H1 (cell line): ENCODE measurements around the gene RAB10. TPM values are rescaled to one million over a fixed set of nuclear protein-coding genes. Genes with fewer than 3 reads are reported as not detected.

Source experiments
- CTCF ChIA-PET: fragments of 300-600 bp; sonication (Branson Sonifier 250); formaldehyde crosslinking; loops from one replicate; lab custom pipeline; 2021; ENCODE audit not compliant: partially characterized antibody; lab: Charles Lee
- POLR2A ChIA-PET: fragments of 300-600 bp; sonication (Branson Sonifier 250); formaldehyde crosslinking; loops from one replicate; lab custom pipeline; 2021; ENCODE audit warnings: inconsistent platforms; ENCODE audit not compliant: partially characterized antibody; lab: Charles Lee
- DNase-seq, 2 experiments: peaks; one replicate each; pipeline versions ENCODE4 v3.0.0 to v3.0.0-alpha.2; 2010 to 2022; ENCODE audit warnings: low spot score in 2 of 2, low read depth in 1 of 2, mixed read lengths in 1 of 2
- FAIRE-seq: peaks from 2 replicates; lab custom pipeline; 2011; peaks lifted over from hg19 to GRCh38; lab: Jason Lieb, UNC
- H2AFZ ChIP-seq: 2 replicates; pipeline ENCODE4 v1.8.1; 2012; ENCODE audit warnings: low read length, inconsistent platforms
- H2AK5ac ChIP-seq: 2 replicates; pipeline ENCODE4 v1.6.1; 2013; ENCODE audit warnings: low read depth, low read length
- H2BK120ac ChIP-seq: replicated peaks from 2 replicates; pipeline ENCODE3; 2013; ENCODE audit warnings: low read depth, low read length, inconsistent platforms
- H2BK12ac ChIP-seq: 2 replicates; pipeline ENCODE4 v1.6.1; 2013; ENCODE audit warnings: low read depth, low read length
- H2BK15ac ChIP-seq: 2 replicates; pipeline ENCODE4 v1.6.1; 2013; ENCODE audit warnings: low read length
- H2BK20ac ChIP-seq: 2 replicates; pipeline ENCODE4 v1.6.1; 2013; ENCODE audit warnings: low read length
- H2BK5ac ChIP-seq: 2 replicates; pipeline ENCODE4 v1.6.1; 2013; ENCODE audit warnings: low read depth, low read length
- H3K14ac ChIP-seq: 2 replicates; pipeline ENCODE4 v1.6.1; 2013; ENCODE audit warnings: inconsistent platforms; ENCODE audit not compliant: insufficient read length
- H3K18ac ChIP-seq: 2 replicates; pipeline ENCODE4 v1.6.1; 2013; ENCODE audit warnings: low read length; ENCODE audit errors: extremely low read depth
- H3K23ac ChIP-seq: 2 replicates; pipeline ENCODE4 v1.6.1; 2013; ENCODE audit warnings: inconsistent platforms; ENCODE audit not compliant: insufficient read length
- H3K23me2 ChIP-seq: 2 replicates; pipeline ENCODE4 v1.6.1; 2013; ENCODE audit warnings: low read depth, low read length
- H3K27ac ChIP-seq: 2 replicates; pipeline ENCODE4 v1.6.1; 2011; ENCODE audit warnings: low read depth, low read length, inconsistent platforms
- H3K27me3 ChIP-seq, 4 experiments: replicated peaks in 1 of 4; 1 replicate in 1 of 4; 2 replicates in 3 of 4; pipeline versions ENCODE4 v1.6.1 to v1.8.1; 2011 to 2013; ENCODE audit warnings: low read length in 3 of 4, mild to moderate bottlenecking in 3 of 4, inconsistent platforms in 2 of 4, mixed read lengths in 2 of 4, moderate library complexity in 1 of 4; ENCODE audit not compliant: control insufficient read depth in 3 of 4, insufficient read depth in 3 of 4; ENCODE audit errors: extremely low read depth in 1 of 4
- H3K36me3 ChIP-seq, 4 experiments: 2 replicates each; pipeline versions ENCODE4 v1.6.1 to v1.8.1; 2011 to 2013; ENCODE audit warnings: mild to moderate bottlenecking in 4 of 4, low read length in 3 of 4, moderate library complexity in 2 of 4, control low read depth in 1 of 4, inconsistent platforms in 1 of 4; ENCODE audit not compliant: insufficient read depth in 4 of 4, control insufficient read depth in 2 of 4
- H3K4ac ChIP-seq: replicated peaks from 2 replicates; pipeline ENCODE3; 2013; ENCODE audit warnings: low read length, low read depth, mixed read lengths, inconsistent platforms; ENCODE audit not compliant: insufficient read length
- H3K4me1 ChIP-seq, 4 experiments: replicated peaks in 1 of 4; 1 replicate in 1 of 4; 2 replicates in 3 of 4; pipeline versions ENCODE4 v1.6.1 to v1.8.1; 2011 to 2013; ENCODE audit warnings: low read length in 3 of 4, inconsistent platforms in 2 of 4, mixed read lengths in 1 of 4; ENCODE audit not compliant: insufficient read depth in 4 of 4, control insufficient read depth in 3 of 4
- H3K4me2 ChIP-seq, 2 experiments: 2 replicates each; pipeline versions ENCODE4 v1.6.1 to v1.8.1; 2011 to 2013; ENCODE audit warnings: low read depth in 2 of 2, low read length in 2 of 2, control low read depth in 1 of 2, inconsistent platforms in 1 of 2, mild to moderate bottlenecking in 1 of 2; ENCODE audit not compliant: insufficient read depth in 1 of 2
- H3K4me3 ChIP-seq, 4 experiments: fragments of 200-600, 300-600 bp in 1 of 4; sonication (generic), shearing (Covaris generic), sonication (Bioruptor Twin) in 1 of 4; 2 replicates each; pipeline versions ENCODE4 v1.5.1 to v1.8.1; 2011 to 2016; ENCODE audit warnings: low read length in 4 of 4, low read depth in 3 of 4, control low read depth in 2 of 4, inconsistent platforms in 2 of 4, mild to moderate bottlenecking in 2 of 4, mixed read lengths in 1 of 4, moderate library complexity in 1 of 4; ENCODE audit not compliant: insufficient read depth in 2 of 4; ENCODE audit errors: extremely low read depth in 1 of 4
- H3K56ac ChIP-seq: replicated peaks from 2 replicates; pipeline ENCODE3; 2013; ENCODE audit warnings: low read depth, mild to moderate bottlenecking, mixed read lengths, low read length, inconsistent platforms; ENCODE audit not compliant: insufficient read length
- H3K79me1 ChIP-seq: 2 replicates; pipeline ENCODE4 v1.6.1; 2013; ENCODE audit warnings: low read depth, low read length, control low read depth
- H3K79me2 ChIP-seq, 2 experiments: 2 replicates each; pipeline versions ENCODE4 v1.6.1 to v1.8.1; 2012 to 2013; ENCODE audit warnings: low read length in 2 of 2, mild to moderate bottlenecking in 2 of 2, inconsistent platforms in 1 of 2; ENCODE audit not compliant: insufficient read depth in 2 of 2, control insufficient read depth in 1 of 2
- H3K9ac ChIP-seq, 4 experiments: replicated peaks in 1 of 4; 1 replicate in 1 of 4; 2 replicates in 3 of 4; pipeline versions ENCODE4 v1.6.1 to v1.8.1; 2011 to 2013; ENCODE audit warnings: low read depth in 3 of 4, low read length in 3 of 4, control low read depth in 2 of 4, mild to moderate bottlenecking in 2 of 4, moderate library complexity in 2 of 4, inconsistent platforms in 1 of 4; ENCODE audit errors: extremely low read depth in 1 of 4
- H3K9me3 ChIP-seq, 2 experiments: 2 replicates each; pipeline versions ENCODE4 v1.6.1 to v1.8.1; 2012 to 2013; ENCODE audit warnings: mild to moderate bottlenecking in 2 of 2, moderate library complexity in 2 of 2, control low read depth in 1 of 2, inconsistent platforms in 1 of 2, low read depth in 1 of 2, low read length in 1 of 2, mixed read lengths in 1 of 2; ENCODE audit not compliant: insufficient read depth in 2 of 2
- H4K20me1 ChIP-seq, 2 experiments: replicated peaks in 1 of 2; 2 replicates each; pipeline versions ENCODE3 to v1.8.1; 2011 to 2013; ENCODE audit warnings: inconsistent platforms in 2 of 2, low read length in 2 of 2, mild to moderate bottlenecking in 1 of 2; ENCODE audit not compliant: insufficient read depth in 2 of 2, control insufficient read depth in 1 of 2
- H4K5ac ChIP-seq: 2 replicates; pipeline ENCODE4 v1.6.1; 2013; ENCODE audit warnings: low read length, low read depth, mixed read lengths, inconsistent platforms; ENCODE audit not compliant: insufficient read length
- H4K8ac ChIP-seq: 2 replicates; pipeline ENCODE4 v1.8.0; 2013; ENCODE audit warnings: mild to moderate bottlenecking, moderate library complexity, low read length, inconsistent platforms; ENCODE audit not compliant: insufficient read depth; ENCODE audit errors: extremely low read depth
- H4K91ac ChIP-seq: replicated peaks from 2 replicates; pipeline ENCODE3; 2013; ENCODE audit warnings: low read length, mixed read lengths, inconsistent platforms; ENCODE audit not compliant: insufficient read length
- CBX8 ChIP-seq: fragments of 300-800, 300-1000 bp; sonication (generic); IDR thresholded peaks from 2 replicates; pipeline ENCODE4 v1.7.1; 2016; ENCODE audit warnings: low read depth, low read length, borderline replicate concordance
- CREB1 ChIP-seq: IDR thresholded peaks from 2 replicates; pipeline ENCODE4 v1.6.1; 2012; ENCODE audit warnings: inconsistent platforms
- FOSL1 ChIP-seq: IDR thresholded peaks from 2 replicates; pipeline ENCODE4 v1.6.1; 2011; ENCODE audit warnings: mild to moderate bottlenecking, low read depth, low read length, moderate library complexity; ENCODE audit not compliant: insufficient read depth
- KDM1A ChIP-seq: fragments of 200-600, 300-600 bp; sonication (generic); IDR thresholded peaks from 2 replicates; pipeline ENCODE4 v1.7.1; 2016; ENCODE audit warnings: mild to moderate bottlenecking, low read length, borderline replicate concordance
- MAFK ChIP-seq: IDR thresholded peaks from 2 replicates; pipeline ENCODE4 v1.6.1; 2012; ENCODE audit warnings: low read depth, mild to moderate bottlenecking, improper control_type of control experiment, low read length
- NANOG ChIP-seq: IDR thresholded peaks from 2 replicates; pipeline ENCODE4 v1.6.1; 2011; ENCODE audit warnings: low read length, low read depth, mild to moderate bottlenecking, inconsistent platforms; ENCODE audit not compliant: insufficient read depth, poor library complexity, severe bottlenecking
- RFX5 ChIP-seq: IDR thresholded peaks from 2 replicates; pipeline ENCODE4 v1.6.1; 2011; ENCODE audit warnings: low read depth, low read length, improper control_type of control experiment, borderline replicate concordance
- WGBS, 2 experiments: shearing (Covaris generic) in 1 of 2; methylation state at CpG; one replicate each; pipeline versions ENCODE4 v1.1.6 to v1.1.7; 2013 to 2015; ENCODE audit warnings: low lambda C conversion rate in 2 of 2, mixed read lengths in 2 of 2, inconsistent platforms in 1 of 2, low coverage in 1 of 2, missing lambda C conversion rate in 1 of 2; ENCODE audit not compliant: insufficient replicate concordance in 2 of 2, insufficient coverage in 1 of 2, insufficient read length in 1 of 2; ENCODE audit errors: extremely low coverage in 1 of 2, missing lambda C conversion rate in 1 of 2; 5-methylcytosine and 5-hydroxymethylcytosine counted together
- polyA plus RNA-seq, 7 experiments: library from polyadenylated mRNA; depleted of rRNA in 3 of 7; stranded (reverse) in 5 of 7; unstranded in 2 of 7; fragments of >200 nt in 5 of 7; fragments of 200-250 nt in 2 of 7; gene quantifications; 1 replicate in 5 of 7; 2 replicates in 1 of 7; 4 replicates in 1 of 7; pipeline versions ENCODE4 v1.2.1 to v1.2.3, GENCODE V29; 2011 to 2013; ENCODE audit warnings: missing spikeins in 2 of 7, mixed read lengths in 2 of 7
- total RNA-seq: library from RNA; stranded (reverse); fragmentation: NEBNext Ultra II Directional; extraction: Animal tissue kit (Norgen Biotek cat#: 25700); gene quantifications from 2 replicates; pipeline ENCODE4 v1.2.1, GENCODE V29; 2021

Gene RAB10
- total and polyA plus RNA-seq, 2 of the 8 experiments (the other 6 are each of a cell fraction or from before 2014, with no cell fraction given): 42.6 to 136 TPM

DNA sequence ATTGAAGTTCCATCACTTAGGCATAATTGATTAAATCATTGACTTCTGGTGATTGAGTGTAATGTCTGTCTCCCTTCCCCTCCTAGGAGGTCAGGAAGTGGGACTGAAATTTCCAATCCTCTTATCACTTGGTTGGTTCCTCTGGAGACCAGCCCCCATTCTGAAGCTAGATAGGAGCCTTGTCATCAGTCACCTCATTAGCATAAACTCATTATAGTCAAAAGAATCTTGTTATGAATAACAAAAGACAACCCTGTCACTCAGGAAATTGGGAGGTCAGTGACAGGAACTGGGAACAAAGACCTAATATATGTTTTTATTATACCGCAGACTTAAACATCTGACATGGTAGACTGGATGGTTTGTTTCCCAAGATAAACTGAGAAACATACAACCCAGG is 78.3 kb downstream of the RAB10 start:
- no peaks in the 10 kb centered on the region for H3K23me2 ChIP-seq
- FAIRE-seq: no peak
- no peak overlapping the region for H2BK120ac ChIP-seq
- no peaks in the 10 kb centered on the region; the same call in 1 of the 2 replicates for H3K79me1 ChIP-seq
- no peaks in the 10 kb centered on the region for H3K9me3 ChIP-seq
- peaks cover 0 to 14% of the 10 kb centered on the region in 2 experiments; a peak in 1 of 4 replicates for H3K79me2 ChIP-seq
- no peak overlapping the region for H2AK5ac ChIP-seq
- peaks cover 0 to 40% (median 15%) of the 10 kb centered on the region in 4 experiments; a peak in 5 of 8 replicates for H3K36me3 ChIP-seq
- no peak overlapping the region for H3K4me2 ChIP-seq
- 100% methylated on average over 1 of the region's 1 CpG; no CpG with 5 or more reads in 1 of the 2 experiments for WGBS, 2 experiments
- no peaks in the 10 kb centered on the region for H3K27me3 ChIP-seq
- CTCF ChIA-PET: interaction anchor here (0.7 to 1.6 kb wide), 3 partner anchors 25 to 128 kb away, joined by 3 to 5 read pairs (median 3); no protein-coding TSS in a partner anchor
- H3K56ac ChIP-seq: no peak overlapping the region
- H3K4me1 ChIP-seq: no peaks in the 10 kb centered on the region
- H2AFZ ChIP-seq: no peak overlapping the region
- H2BK5ac ChIP-seq: no peak overlapping the region
- H3K9ac ChIP-seq: no peak overlapping the region
- no peak overlapping the region for H2BK20ac ChIP-seq
- H2BK15ac ChIP-seq: no peak overlapping the region
- no peak overlapping the region for H3K23ac ChIP-seq
- no peak overlapping the region for H3K4me3 ChIP-seq
- no peak overlapping the region for H4K8ac ChIP-seq
- H3K18ac ChIP-seq: no peak overlapping the region
- no peak overlapping the region for H2BK12ac ChIP-seq
- DNase-seq: no peak
- POLR2A ChIA-PET: no interaction called here
- H4K20me1 ChIP-seq: no peaks in the 10 kb centered on the region
- H4K91ac ChIP-seq: no peak overlapping the region
- no peak overlapping the region for H3K4ac ChIP-seq
- H3K14ac ChIP-seq: no peak overlapping the region
- no peak overlapping the region for H4K5ac ChIP-seq
- no peak overlapping the region for H3K27ac ChIP-seq
- TF ChIP-seq RFX5 (no peak), FOSL1 (no peak), CBX8 (no peak), KDM1A (no peak), CREB1 (no peak), MAFK (no peak), NANOG (no peak)
